Daoy (cell line): Measurements from ENCODE around the gene TNFSF9. TPM values are rescaled to one million over a fixed set of nuclear protein-coding genes. Genes with fewer than 3 reads are reported as not detected.
"Not testable (repeated sequence)": the region's sequence is repeated elsewhere in the genome, so short reads cannot be mapped to it uniquely, and the experiment has no call there.

ENCODE experiments used
- DNase-seq: peaks from one replicate; pipeline ENCODE4 v3.0.0-alpha.2; 2015; ENCODE audit warnings: low read depth
- total RNA-seq: library from RNA; depleted of rRNA; stranded (reverse); fragments of >200 nt; shearing (Covaris generic); gene quantifications from 2 replicates; pipeline ENCODE4 v1.2.3, GENCODE V29; 2014; rRNA removed

The TNFSF9 gene
- total RNA-seq, 1 experiment from 2014 or later, result 12.0 TPM

GRCh38 chr19:6572217-6572616 is 41.4 kb downstream of the TNFSF9 start:
- no peak for DNase-seq

GRCh38 chr19:6573350-6573749 is 42.5 kb downstream of the TNFSF9 start:
- DNase-seq, result no peak

GRCh38 chr19:6576869-6577475 is 46.1 kb downstream of the TNFSF9 start:
- DNase-seq, result no peak

- no peak for DNase-seq
These were observed 46.8 kb downstream of the TNFSF9 start for GRCh38 chr19:6577476-6578125.

- DNase-seq, result no peak
These were observed 48.8 kb downstream of the TNFSF9 start for GRCh38 chr19:6579450-6580178.

GRCh38 chr19:6580313-6580712 is 49.5 kb downstream of the TNFSF9 start:
- peak; percentile 96 for DNase-seq

- not testable (repeated sequence) for DNase-seq
These were observed 52.0 kb downstream of the TNFSF9 start for GRCh38 chr19:6582515-6583484.

Other genes with a start within 250 kb of the TNFSF9 start
- gene ACER1, start 197.4 kb upstream of the TNFSF9 start, total RNA-seq, result not detected in 2 replicates
- gene CLPP, start 169.5 kb upstream of the TNFSF9 start, total RNA-seq, result 108 and 135 TPM in 2 replicates
- 35.7 and 36.1 TPM in 2 replicates for gene ALKBH7, start 158.2 kb upstream of the TNFSF9 start, total RNA-seq
- 1.1 and 1.6 TPM in 2 replicates for gene PSPN, start 155.1 kb upstream of the TNFSF9 start, total RNA-seq
- gene GTF2F1, start 137.9 kb upstream of the TNFSF9 start, total RNA-seq, result 57.5 and 82.3 TPM in 2 replicates
- 76.0 and 84.9 TPM in 2 replicates for gene KHSRP, start 106.2 kb upstream of the TNFSF9 start, total RNA-seq
- gene SLC25A41, start 97.3 kb upstream of the TNFSF9 start, total RNA-seq, result not detected in 2 replicates
- gene SLC25A23, start 71.2 kb upstream of the TNFSF9 start, total RNA-seq, result 18.1 and 23.1 TPM in 2 replicates
- gene CRB3, start 66.8 kb upstream of the TNFSF9 start, total RNA-seq, result not detected in 2 replicates
- gene DENND1C, start 49.2 kb upstream of the TNFSF9 start, total RNA-seq, result not detected in 2 replicates
- gene TUBB4A, start 28.7 kb upstream of the TNFSF9 start, total RNA-seq, result 0.17 and 0.65 TPM in 2 replicates
- 62.8 and 65.4 TPM in 2 replicates for gene CD70, start 60.1 kb downstream of the TNFSF9 start, total RNA-seq
- 0.33 TPM in 1 of 2 replicates, not detected in the other for gene TNFSF14, start 139.1 kb downstream of the TNFSF9 start, total RNA-seq
- 7.9 and 10.2 TPM in 2 replicates for gene C3, start 189.6 kb downstream of the TNFSF9 start, total RNA-seq
- gene GPR108, start 206.6 kb downstream of the TNFSF9 start, total RNA-seq, result 26.3 and 35.7 TPM in 2 replicates
- 39.6 and 53.9 TPM in 2 replicates for gene TRIP10, start 208.7 kb downstream of the TNFSF9 start, total RNA-seq
- 1.3 and 1.8 TPM in 2 replicates for gene SH2D3A, start 236.4 kb downstream of the TNFSF9 start, total RNA-seq
- 0.40 and 1.7 TPM in 2 replicates for gene VAV1, start 241.7 kb downstream of the TNFSF9 start, total RNA-seq